Measurements from ENCODE around the gene KCNIP3.
"Not testable (repeated sequence)": the region's sequence is repeated elsewhere in the genome, so short reads cannot be mapped to it uniquely, and the experiment has no call there.

The KCNIP3 gene

GRCh38 chr2:95374451-95374920 is 77.3 kb downstream of the KCNIP3 start:
- DNase-seq: no peak

- no peak for DNase-seq
These were observed 77.8 kb downstream of the KCNIP3 start for GRCh38 chr2:95374921-95375471.

- DNase-seq: no peak
These were observed 78.5 kb downstream of the KCNIP3 start for GRCh38 chr2:95375532-95376150.

- no peak for DNase-seq
These were observed 79.4 kb downstream of the KCNIP3 start for GRCh38 chr2:95376311-95377215.

- no peak for DNase-seq
These were observed 80.3 kb downstream of the KCNIP3 start for GRCh38 chr2:95377216-95378123.

- not testable (repeated sequence) for DNase-seq
These were observed 81.1 kb downstream of the KCNIP3 start for GRCh38 chr2:95378281-95378680.

GRCh38 chr2:95379371-95379831 is 82.3 kb downstream of the KCNIP3 start:
- peak in 1 of 3 donors; percentile 6 for DNase-seq

- DNase-seq: no peak
These were observed 83.1 kb downstream of the KCNIP3 start for GRCh38 chr2:95380280-95380679.

GRCh38 chr2:95380731-95381130 is 83.6 kb downstream of the KCNIP3 start:
- DNase-seq: no peak

- DNase-seq: no peak
These were observed 84.4 kb downstream of the KCNIP3 start for GRCh38 chr2:95381212-95382191.

- DNase-seq: no peak
These were observed 85.0 kb downstream of the KCNIP3 start for GRCh38 chr2:95382192-95382591.

- no peak for DNase-seq
These were observed 85.8 kb downstream of the KCNIP3 start for GRCh38 chr2:95382686-95383634.

GRCh38 chr2:95383635-95384027 is 86.5 kb downstream of the KCNIP3 start:
- DNase-seq: no peak

- DNase-seq: no peak
These were observed 87.9 kb downstream of the KCNIP3 start for GRCh38 chr2:95384854-95385569.

GRCh38 chr2:95385570-95385984 is 88.4 kb downstream of the KCNIP3 start:
- DNase-seq: no peak

GRCh38 chr2:95386031-95386430 is 88.9 kb downstream of the KCNIP3 start:
- DNase-seq: no peak

- DNase-seq: no peak
These were observed 90.2 kb downstream of the KCNIP3 start for GRCh38 chr2:95387358-95387757.

- no peak for DNase-seq
These were observed 91.0 kb downstream of the KCNIP3 start for GRCh38 chr2:95388091-95388692.

GRCh38 chr2:95388856-95389244 is 91.7 kb downstream of the KCNIP3 start:
- no peak for DNase-seq

Measured in suppressor macrophage treated with lipopolysaccharide for 1 hour (primary cell).